HepG2 (cell line): ENCODE measurements around the gene PLXNA4.

Source experiments
- KLF6 ChIP-seq: IDR thresholded peaks from 2 replicates; pipeline ENCODE4 v1.8.0; 2016; ENCODE audit warnings: missing biosample characterization, missing genetic modification reagents
- RCOR2 ChIP-seq: IDR thresholded peaks from 2 replicates; pipeline ENCODE4 v1.6.1; 2016; ENCODE audit warnings: missing biosample characterization, missing genetic modification reagents
- TCF7 ChIP-seq: sonication (generic); IDR thresholded peaks from 2 replicates; pipeline ENCODE4 v1.6.1; 2016; ENCODE audit warnings: antibody characterized with exemption, low read depth
- THYN1 ChIP-seq: sonication (generic); formaldehyde crosslinking; IDR thresholded peaks from 2 replicates; pipeline ENCODE4 v1.8.1; 2023; ENCODE audit warnings: low read depth, mild to moderate bottlenecking, moderate library complexity, missing genetic modification reagents, borderline replicate concordance
- TF ChIP-seq, protein P1 (sequence below): sonication (generic); formaldehyde crosslinking; IDR thresholded peaks from 2 replicates; pipeline ENCODE4 v1.5.0; 2020; ENCODE audit warnings: mild to moderate bottlenecking, missing genetic modification reagents, moderate library complexity
- TF ChIP-seq, protein P2 (sequence below): conservative IDR thresholded peaks from 2 replicates; pipeline ENCODE4 v1.6.1; 2018; ENCODE audit warnings: missing genetic modification reagents
- TF ChIP-seq, protein P3 (sequence below), 2 experiments: sonication (generic) in 1 of 2; formaldehyde crosslinking in 1 of 2; IDR thresholded peaks; 2 replicates each; pipeline versions ENCODE4 v1.4.0 to v1.6.1; 2018 to 2020; ENCODE audit warnings: missing genetic modification reagents in 2 of 2, borderline replicate concordance in 1 of 2, low read depth in 1 of 2, mild to moderate bottlenecking in 1 of 2, missing biosample characterization in 1 of 2

DNA sequence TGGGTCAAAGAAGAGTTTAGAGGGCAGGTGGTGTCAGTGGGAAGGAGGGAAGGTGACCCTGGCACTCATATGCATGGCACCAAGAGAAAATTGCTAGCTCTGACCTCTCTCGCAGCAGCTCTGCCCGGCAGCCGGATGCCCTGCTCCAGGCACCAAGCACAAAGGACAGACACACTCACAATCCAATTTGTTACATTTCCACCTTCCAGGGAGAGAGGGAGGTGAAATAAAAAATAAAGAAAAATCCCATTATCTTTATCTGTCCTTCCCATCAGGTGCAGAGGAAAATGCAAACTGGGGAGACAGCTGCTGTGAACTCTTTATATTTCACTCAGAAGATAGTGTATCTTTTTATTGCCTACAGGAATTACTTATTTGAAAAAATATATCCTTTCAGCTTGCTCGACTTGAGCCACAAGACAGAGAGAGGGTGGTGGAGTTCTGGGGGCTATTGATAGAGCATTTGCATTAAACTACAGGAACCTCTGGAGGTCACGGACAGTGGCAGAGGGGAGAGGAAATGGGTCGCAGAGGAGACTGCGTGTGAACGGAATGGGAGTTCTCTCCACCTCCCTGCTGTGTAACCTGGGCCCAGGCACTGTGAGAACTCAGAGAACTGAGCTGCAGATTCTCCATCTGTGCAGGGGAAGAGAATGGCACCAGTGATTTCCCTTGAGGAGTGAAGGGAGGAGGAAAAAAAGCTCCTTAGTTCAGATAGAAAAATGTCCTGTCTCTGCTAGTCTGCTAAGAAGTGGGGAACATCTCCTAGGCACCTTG is 421.4 kb downstream of the PLXNA4 start:
- TF ChIP-seq, protein P1, sequence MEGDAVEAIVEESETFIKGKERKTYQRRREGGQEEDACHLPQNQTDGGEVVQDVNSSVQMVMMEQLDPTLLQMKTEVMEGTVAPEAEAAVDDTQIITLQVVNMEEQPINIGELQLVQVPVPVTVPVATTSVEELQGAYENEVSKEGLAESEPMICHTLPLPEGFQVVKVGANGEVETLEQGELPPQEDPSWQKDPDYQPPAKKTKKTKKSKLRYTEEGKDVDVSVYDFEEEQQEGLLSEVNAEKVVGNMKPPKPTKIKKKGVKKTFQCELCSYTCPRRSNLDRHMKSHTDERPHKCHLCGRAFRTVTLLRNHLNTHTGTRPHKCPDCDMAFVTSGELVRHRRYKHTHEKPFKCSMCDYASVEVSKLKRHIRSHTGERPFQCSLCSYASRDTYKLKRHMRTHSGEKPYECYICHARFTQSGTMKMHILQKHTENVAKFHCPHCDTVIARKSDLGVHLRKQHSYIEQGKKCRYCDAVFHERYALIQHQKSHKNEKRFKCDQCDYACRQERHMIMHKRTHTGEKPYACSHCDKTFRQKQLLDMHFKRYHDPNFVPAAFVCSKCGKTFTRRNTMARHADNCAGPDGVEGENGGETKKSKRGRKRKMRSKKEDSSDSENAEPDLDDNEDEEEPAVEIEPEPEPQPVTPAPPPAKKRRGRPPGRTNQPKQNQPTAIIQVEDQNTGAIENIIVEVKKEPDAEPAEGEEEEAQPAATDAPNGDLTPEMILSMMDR (CRISPR knock-in tag): no peak
- TF ChIP-seq, protein P2, sequence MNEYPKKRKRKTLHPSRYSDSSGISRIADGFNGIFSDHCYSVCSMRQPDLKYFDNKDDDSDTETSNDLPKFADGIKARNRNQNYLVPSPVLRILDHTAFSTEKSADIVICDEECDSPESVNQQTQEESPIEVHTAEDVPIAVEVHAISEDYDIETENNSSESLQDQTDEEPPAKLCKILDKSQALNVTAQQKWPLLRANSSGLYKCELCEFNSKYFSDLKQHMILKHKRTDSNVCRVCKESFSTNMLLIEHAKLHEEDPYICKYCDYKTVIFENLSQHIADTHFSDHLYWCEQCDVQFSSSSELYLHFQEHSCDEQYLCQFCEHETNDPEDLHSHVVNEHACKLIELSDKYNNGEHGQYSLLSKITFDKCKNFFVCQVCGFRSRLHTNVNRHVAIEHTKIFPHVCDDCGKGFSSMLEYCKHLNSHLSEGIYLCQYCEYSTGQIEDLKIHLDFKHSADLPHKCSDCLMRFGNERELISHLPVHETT (CRISPR knock-in tag): no peak
- TF ChIP-seq THYN1 (CRISPR knock-in tag) (no peak), KLF6 (CRISPR knock-in tag) (no peak), TCF7 (no peak), RCOR2 (CRISPR knock-in tag) (no peak)
- TF ChIP-seq, protein P3, sequence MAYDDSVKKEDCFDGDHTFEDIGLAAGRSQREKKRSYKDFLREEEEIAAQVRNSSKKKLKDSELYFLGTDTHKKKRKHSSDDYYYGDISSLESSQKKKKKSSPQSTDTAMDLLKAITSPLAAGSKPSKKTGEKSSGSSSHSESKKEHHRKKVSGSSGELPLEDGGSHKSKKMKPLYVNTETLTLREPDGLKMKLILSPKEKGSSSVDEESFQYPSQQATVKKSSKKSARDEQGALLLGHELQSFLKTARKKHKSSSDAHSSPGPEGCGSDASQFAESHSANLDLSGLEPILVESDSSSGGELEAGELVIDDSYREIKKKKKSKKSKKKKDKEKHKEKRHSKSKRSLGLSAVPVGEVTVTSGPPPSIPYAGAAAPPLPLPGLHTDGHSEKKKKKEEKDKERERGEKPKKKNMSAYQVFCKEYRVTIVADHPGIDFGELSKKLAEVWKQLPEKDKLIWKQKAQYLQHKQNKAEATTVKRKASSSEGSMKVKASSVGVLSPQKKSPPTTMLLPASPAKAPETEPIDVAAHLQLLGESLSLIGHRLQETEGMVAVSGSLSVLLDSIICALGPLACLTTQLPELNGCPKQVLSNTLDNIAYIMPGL (CRISPR knock-in tag; IDR thresholded peaks at IDR 0.05; ENCODE audit: borderline replicate concordance in 1 of 2, low read depth in 1 of 2): no peak
